Natural killer cell treated with Interleukin-12 subunit alpha and Interleukin-12 subunit beta and Interleukin-15 and Interleukin-18, amount 100 ng/mL, for 72 hours (primary cell): ENCODE data around the gene TMEM131. TPM values are rescaled to one million over a fixed set of nuclear protein-coding genes. Genes with fewer than 3 reads are reported as not detected.
"Not testable (repeated sequence)": the region's sequence is repeated elsewhere in the genome, so short reads cannot be mapped to it uniquely, and the experiment has no call there.

Source experiments
- ATAC-seq, 2 donors: fragments of 150-1000 bp; cut with Tn5 transposase in 1 of 2; sonication (Bioruptor Pico), chemical (Tn5 transposase) in 1 of 2; 2 replicates each; pipeline ENCODE4 v1.10.0; 2021
- DNase-seq: peaks from one replicate; pipeline ENCODE4 v3.0.0; 2022; ENCODE audit warnings: low spot score
- H3K27ac Mint-ChIP-seq, 2 donors: 1 replicate in 1 of 2; 2 replicates in 1 of 2; pipeline ENCODE4 v1.8.0; 2022; ENCODE audit warnings: mixed read lengths in 2 of 2, mild to moderate bottlenecking in 1 of 2, moderate library complexity in 1 of 2
- H3K27me3 Mint-ChIP-seq, 2 donors: 1 replicate in 1 of 2; 2 replicates in 1 of 2; pipeline ENCODE4 v1.8.0; 2022; ENCODE audit warnings: mixed read lengths in 2 of 2
- H3K36me3 Mint-ChIP-seq: one replicate; pipeline ENCODE4 v1.8.0; 2022; ENCODE audit warnings: mixed read lengths
- H3K4me1 Mint-ChIP-seq, 2 donors: 1 replicate in 1 of 2; 2 replicates in 1 of 2; pipeline ENCODE4 v1.8.0; 2022; ENCODE audit warnings: low read depth in 2 of 2, mixed read lengths in 2 of 2, mild to moderate bottlenecking in 1 of 2
- H3K4me3 Mint-ChIP-seq: one replicate; pipeline ENCODE4 v1.8.0; 2022; ENCODE audit warnings: mixed read lengths
- H3K9me3 Mint-ChIP-seq: 2 replicates; pipeline ENCODE4 v1.8.0; 2022; ENCODE audit warnings: mixed read lengths
- total RNA-seq, 2 donors: library from RNA; stranded (reverse); gene quantifications; one replicate each; pipeline ENCODE4 v1.2.3, GENCODE V29; 2022

The TMEM131 gene
- total RNA-seq, 2 donors from 2014 or later: 44.6 to 47.3 TPM

- no peak overlapping the region for H3K4me3 Mint-ChIP-seq
- no peaks in the 10 kb centered on the region for H3K9me3 Mint-ChIP-seq
- H3K36me3 Mint-ChIP-seq: peaks cover 30% of the 10 kb centered on the region
- H3K27me3 Mint-ChIP-seq: no peaks in the 10 kb centered on the region
- ATAC-seq: no peak
- H3K27ac Mint-ChIP-seq: no peak overlapping the region
- H3K4me1 Mint-ChIP-seq: peaks cover 19 to 29% of the 10 kb centered on the region in 2 donors
- no peak for DNase-seq
Measured at GRCh38 chr2:97919858-97920257, 75.9 kb downstream of the TMEM131 start.

GRCh38 chr2:97918818-97919217 lies 76.9 kb downstream of the TMEM131 start:
- DNase-seq (no peak), ATAC-seq (no peak)
- Mint-ChIP-seq H3K36me3 (peaks cover 30% of the 10 kb centered on the region), H3K4me3 (no peak overlapping the region), H3K27ac (no peak overlapping the region), H3K27me3 (no peaks in the 10 kb centered on the region), H3K9me3 (no peaks in the 10 kb centered on the region), H3K4me1 (peaks cover 23 to 38% of the 10 kb centered on the region in 2 donors)

- H3K27me3 Mint-ChIP-seq, DNase-seq, ATAC-seq, H3K4me3 Mint-ChIP-seq, H3K9me3 Mint-ChIP-seq, H3K27ac Mint-ChIP-seq: not testable (repeated sequence)
- peaks cover 24 to 45% of the 10 kb centered on the region in 2 donors for H3K4me1 Mint-ChIP-seq
- peaks cover 30% of the 10 kb centered on the region for H3K36me3 Mint-ChIP-seq
Measured at GRCh38 chr2:97917668-97918067, 78.1 kb downstream of the TMEM131 start.

GRCh38 chr2:97914691-97915213 lies 81.0 kb downstream of the TMEM131 start:
- peaks cover 47 to 62% of the 10 kb centered on the region in 2 donors for H3K4me1 Mint-ChIP-seq
- H3K27me3 Mint-ChIP-seq: no peaks in the 10 kb centered on the region
- DNase-seq (no peak), ATAC-seq (no peak)
- H3K27ac Mint-ChIP-seq: no peak overlapping the region
- no peaks in the 10 kb centered on the region for H3K9me3 Mint-ChIP-seq
- peaks cover 6% of the 10 kb centered on the region for H3K36me3 Mint-ChIP-seq
- H3K4me3 Mint-ChIP-seq: no peak overlapping the region

GRCh38 chr2:97913846-97914245 lies 81.9 kb downstream of the TMEM131 start:
- H3K4me1 Mint-ChIP-seq: peaks cover 51 to 70% of the 10 kb centered on the region in 2 donors

GRCh38 chr2:97911922-97912575 lies 83.7 kb downstream of the TMEM131 start:
- Mint-ChIP-seq H3K9me3 (no peaks in the 10 kb centered on the region), H3K27ac (peak overlapping the region; percentile 5 to 52), H3K4me1 (peaks cover 43 to 59% of the 10 kb centered on the region in 2 donors), H3K4me3 (no peak overlapping the region), H3K27me3 (no peaks in the 10 kb centered on the region), H3K36me3 (peaks cover 7% of the 10 kb centered on the region)
- ATAC-seq (no peak), DNase-seq (no peak)

More at GRCh38 chr2:97913846-97914245, 81.9 kb downstream of the TMEM131 start:
- H3K27ac Mint-ChIP-seq: peak overlapping the region in 1 of 2 donors; percentile 29
- H3K27me3 Mint-ChIP-seq: no peaks in the 10 kb centered on the region
- peaks cover 12% of the 10 kb centered on the region for H3K36me3 Mint-ChIP-seq
- H3K4me3 Mint-ChIP-seq: no peak overlapping the region
- ATAC-seq (no peak), DNase-seq (no peak)
- H3K9me3 Mint-ChIP-seq: no peaks in the 10 kb centered on the region

GRCh38 chr2:97911206-97911921 lies 84.4 kb downstream of the TMEM131 start:
- DNase-seq (no peak), ATAC-seq (peak in 1 of 2 donors; percentile 73)
- Mint-ChIP-seq H3K27ac (peak overlapping the region; percentile 5 to 52), H3K9me3 (no peaks in the 10 kb centered on the region), H3K4me1 (peaks cover 43 to 61% of the 10 kb centered on the region in 2 donors), H3K4me3 (no peak overlapping the region), H3K36me3 (peaks cover 14% of the 10 kb centered on the region), H3K27me3 (no peaks in the 10 kb centered on the region)

- Mint-ChIP-seq H3K9me3 (no peaks in the 10 kb centered on the region), H3K4me1 (peaks cover 44 to 66% of the 10 kb centered on the region in 2 donors), H3K27me3 (no peaks in the 10 kb centered on the region), H3K36me3 (peaks cover 16% of the 10 kb centered on the region), H3K4me3 (no peak overlapping the region), H3K27ac (peak overlapping the region; percentile 5 to 52)
- DNase-seq (no peak), ATAC-seq (no peak)
Measured at GRCh38 chr2:97910403-97911205, 85.1 kb downstream of the TMEM131 start.

GRCh38 chr2:97908208-97908676 lies 87.5 kb downstream of the TMEM131 start:
- H3K9me3 Mint-ChIP-seq: no peaks in the 10 kb centered on the region
- no peak overlapping the region for H3K4me3 Mint-ChIP-seq
- H3K27me3 Mint-ChIP-seq: no peaks in the 10 kb centered on the region
- DNase-seq (no peak), ATAC-seq (no peak)
- H3K4me1 Mint-ChIP-seq: peaks cover 36 to 62% of the 10 kb centered on the region in 2 donors
- no peak overlapping the region for H3K27ac Mint-ChIP-seq
- peaks cover 22% of the 10 kb centered on the region for H3K36me3 Mint-ChIP-seq

GRCh38 chr2:97907369-97908100 lies 88.2 kb downstream of the TMEM131 start:
- H3K27me3 Mint-ChIP-seq: no peaks in the 10 kb centered on the region
- H3K27ac Mint-ChIP-seq: no peak overlapping the region
- no peaks in the 10 kb centered on the region for H3K9me3 Mint-ChIP-seq
- H3K4me3 Mint-ChIP-seq: no peak overlapping the region
- no peak for ATAC-seq
- H3K36me3 Mint-ChIP-seq: peaks cover 22% of the 10 kb centered on the region
- DNase-seq: no peak
- H3K4me1 Mint-ChIP-seq: peaks cover 35 to 54% of the 10 kb centered on the region in 2 donors

- Mint-ChIP-seq H3K27me3 (no peaks in the 10 kb centered on the region), H3K4me1 (peaks cover 22 to 48% of the 10 kb centered on the region in 2 donors), H3K4me3 (no peak overlapping the region), H3K9me3 (no peaks in the 10 kb centered on the region), H3K36me3 (peaks cover 27% of the 10 kb centered on the region), H3K27ac (no peak overlapping the region)
- ATAC-seq (no peak), DNase-seq (no peak)
Measured at GRCh38 chr2:97906307-97906706, 89.4 kb downstream of the TMEM131 start.

GRCh38 chr2:97905294-97905693 lies 90.5 kb downstream of the TMEM131 start:
- peaks cover 28% of the 10 kb centered on the region for H3K36me3 Mint-ChIP-seq
- no peak overlapping the region for H3K4me3 Mint-ChIP-seq
- DNase-seq: no peak
- peaks cover 16 to 44% of the 10 kb centered on the region in 2 donors for H3K4me1 Mint-ChIP-seq
- peak in 1 of 2 donors; percentile 57 for ATAC-seq
- H3K27me3 Mint-ChIP-seq: no peaks in the 10 kb centered on the region
- no peaks in the 10 kb centered on the region for H3K9me3 Mint-ChIP-seq
- no peak overlapping the region for H3K27ac Mint-ChIP-seq

GRCh38 chr2:97901862-97902261 lies 93.9 kb downstream of the TMEM131 start:
- Mint-ChIP-seq H3K4me1 (peaks cover 21 to 38% of the 10 kb centered on the region in 2 donors), H3K27ac (no peak overlapping the region), H3K9me3 (no peaks in the 10 kb centered on the region), H3K36me3 (peaks cover 19% of the 10 kb centered on the region), H3K27me3 (no peaks in the 10 kb centered on the region), H3K4me3 (no peak overlapping the region)
- ATAC-seq: no peak
- DNase-seq: no peak
